Endothelial cell of umbilical vein (primary cell): Measurements from ENCODE around the gene PPFIA1. TPM values are rescaled to one million over a fixed set of nuclear protein-coding genes. Genes with fewer than 3 reads are reported as not detected.

ENCODE experiments used
- BruUV-seq: library from RNA; stranded (reverse); fragments of 400-500 nt; replicated peaks from 2 replicates; lab custom pipeline; 2021; lab: Mats Ljungman, UMichigan
- CTCF ChIA-PET: fragments of 300-600, 350-600 bp; sonication (Branson Sonifier 250); formaldehyde crosslinking; loops from one replicate; lab custom pipeline; 2021; ENCODE audit warnings: antibody characterized with exemption, inconsistent platforms; lab: Charles Lee
- POLR2A ChIA-PET: fragments of 300-600, 350-600 bp; sonication (Branson Sonifier 250); formaldehyde crosslinking; loops from one replicate; lab custom pipeline; 2021; ENCODE audit warnings: antibody characterized with exemption, inconsistent platforms; lab: Charles Lee
- DNase-seq: peaks from one replicate; pipeline ENCODE4 v3.0.0-alpha.2; 2011; ENCODE audit warnings: low read depth, low spot score
- FAIRE-seq: peaks from 2 replicates; lab custom pipeline; 2011; peaks lifted over from hg19 to GRCh38; lab: Jason Lieb, UNC
- H2AFZ ChIP-seq: 2 replicates; pipeline ENCODE4 v1.6.0; 2012; ENCODE audit warnings: low read depth, low read length, control low read depth, inconsistent platforms
- H3K27ac ChIP-seq: 2 replicates; pipeline ENCODE4 v1.5.1; 2011; ENCODE audit warnings: low read depth, mild to moderate bottlenecking, control low read depth, low read length, moderate library complexity; ENCODE audit not compliant: insufficient read depth
- H3K27me3 ChIP-seq, 2 experiments: 2 replicates each; pipeline versions ENCODE4 v1.6.0 to v1.6.1; 2011; ENCODE audit warnings: low read length in 2 of 2, mixed read lengths in 1 of 2; ENCODE audit not compliant: control insufficient read depth in 2 of 2, insufficient read depth in 2 of 2
- H3K36me3 ChIP-seq, 2 experiments: 2 replicates in 1 of 2; 3 replicates in 1 of 2; pipeline ENCODE4 v1.5.1; 2011; ENCODE audit warnings: low read length in 2 of 2, mild to moderate bottlenecking in 1 of 2, moderate library complexity in 1 of 2; ENCODE audit not compliant: control insufficient read depth in 2 of 2, insufficient read depth in 2 of 2; ENCODE audit errors: extremely low read depth in 1 of 2
- H3K4me1 ChIP-seq: 3 replicates; pipeline ENCODE4 v1.5.1; 2011; ENCODE audit warnings: mild to moderate bottlenecking, low read length; ENCODE audit not compliant: control insufficient read depth, insufficient read depth; ENCODE audit errors: extremely low read depth
- H3K4me2 ChIP-seq: 2 replicates; pipeline ENCODE4 v1.6.1; 2011; ENCODE audit warnings: low read length, control low read depth, mixed read lengths; ENCODE audit not compliant: insufficient read depth
- H3K4me3 ChIP-seq, 3 experiments: fragments of 200-600 bp in 1 of 3; sonication (generic), shearing (Covaris generic) in 1 of 3; replicated peaks in 1 of 3; 2 replicates each; pipeline ENCODE4 v1.5.1; 2011 to 2016; ENCODE audit warnings: control low read depth in 3 of 3, low read length in 3 of 3, mild to moderate bottlenecking in 2 of 3, inconsistent platforms in 1 of 3, low read depth in 1 of 3, moderate library complexity in 1 of 3; ENCODE audit not compliant: insufficient read depth in 1 of 3
- H3K79me2 ChIP-seq: 2 replicates; pipeline ENCODE4 v1.6.0; 2012; ENCODE audit warnings: low read length, inconsistent platforms; ENCODE audit not compliant: control insufficient read depth, insufficient read depth
- H3K9ac ChIP-seq: replicated peaks from 2 replicates; pipeline ENCODE3; 2011; ENCODE audit warnings: low read length, control low read depth; ENCODE audit not compliant: insufficient read depth; ENCODE audit errors: extremely low read depth
- H3K9me1 ChIP-seq: replicated peaks from 3 replicates; pipeline ENCODE4 v1.6.0; 2011; ENCODE audit warnings: mild to moderate bottlenecking, low read length; ENCODE audit not compliant: control insufficient read depth, insufficient read depth; ENCODE audit errors: extremely low read depth
- H3K9me3 ChIP-seq: replicated peaks from 2 replicates; pipeline ENCODE4 v1.5.1; 2012; ENCODE audit warnings: low read length, inconsistent platforms; ENCODE audit not compliant: control insufficient read depth, insufficient read depth
- H4K20me1 ChIP-seq: replicated peaks from 2 replicates; pipeline ENCODE3; 2011; ENCODE audit warnings: mild to moderate bottlenecking, low read length; ENCODE audit not compliant: control insufficient read depth, insufficient read depth; ENCODE audit errors: extremely low read depth
- CTCF ChIP-seq, 2 donors: IDR thresholded peaks; 1 replicate in 1 of 2; 2 replicates in 1 of 2; pipeline ENCODE4 v1.5.1; 2011; ENCODE audit warnings: low read length in 2 of 2, mild to moderate bottlenecking in 2 of 2, moderate library complexity in 2 of 2, control low read depth in 1 of 2, inconsistent platforms in 1 of 2, low read depth in 1 of 2; ENCODE audit not compliant: insufficient read depth in 1 of 2; ENCODE audit errors: extremely low read depth in 1 of 2
- EZH2 ChIP-seq: IDR thresholded peaks from 2 replicates; pipeline ENCODE4 v1.6.1; 2012; ENCODE audit warnings: borderline replicate concordance, low read depth, mild to moderate bottlenecking, moderate library complexity, low read length, inconsistent platforms; ENCODE audit not compliant: severe bottlenecking
- FOS ChIP-seq: IDR thresholded peaks from 2 replicates; pipeline ENCODE4 v1.6.1; 2011; ENCODE audit warnings: mild to moderate bottlenecking, low read length, moderate library complexity, borderline replicate concordance; ENCODE audit not compliant: insufficient read depth
- GATA2 ChIP-seq: IDR thresholded peaks from 2 replicates; pipeline ENCODE4 v1.7.0; 2011; ENCODE audit warnings: low read depth, mild to moderate bottlenecking, moderate library complexity, mixed read lengths, low read length; ENCODE audit not compliant: insufficient read length, insufficient read depth
- JUN ChIP-seq: IDR thresholded peaks from 2 replicates; pipeline ENCODE4 v1.6.1; 2011; ENCODE audit warnings: borderline replicate concordance, low read depth; ENCODE audit not compliant: insufficient read length, insufficient read depth
- MAX ChIP-seq: IDR thresholded peaks from 2 replicates; pipeline ENCODE4 v1.6.1; 2011; ENCODE audit not compliant: insufficient read depth, insufficient read length
- MYC ChIP-seq: IDR thresholded peaks from one replicate; pipeline ENCODE4 v1.6.1; 2011; ENCODE audit warnings: mild to moderate bottlenecking, low read depth, low read length
- POLR2A ChIP-seq: IDR thresholded peaks from 2 replicates; pipeline ENCODE4 v1.6.1; 2012; ENCODE audit warnings: low read depth, mild to moderate bottlenecking, control low read depth, low read length
- POLR2AphosphoS5 ChIP-seq: IDR thresholded peaks from 2 replicates; pipeline ENCODE4 v1.6.1; 2012; ENCODE audit warnings: low read depth, mild to moderate bottlenecking, control low read depth, low read length, moderate library complexity; ENCODE audit not compliant: insufficient read depth
- dilution Hi-C: fragments of 300-500 bp; cut with MboI; formaldehyde crosslinking; loops from one replicate; pipeline ENCODE4 v1.15.0; 2019; ENCODE audit warnings: low sequenced_read_pairs; ENCODE audit not compliant: extremely low pct_ligation_motif_present
- intact Hi-C: fragments of 100-400 bp; cut with micrococcal nuclease; formaldehyde crosslinking; loops from one replicate; pipeline ENCODE4 v1.10.0; 2022
- polyA plus RNA-seq, 4 experiments: library from polyadenylated mRNA; depleted of rRNA in 3 of 4; stranded (reverse) in 3 of 4; unstranded in 1 of 4; fragments of >200 nt; gene quantifications; 2 replicates each; pipeline versions ENCODE4 v1.2.1 to v1.2.3, GENCODE V29; 2011 to 2012; ENCODE audit warnings: missing spikeins in 1 of 4
- total RNA-seq: library from RNA; stranded (reverse); gene quantifications from 2 replicates; pipeline ENCODE4 v1.2.3, GENCODE V29; 2021

The PPFIA1 gene
- total and polyA plus RNA-seq, 2 donors (not counting 3 experiments of a cell fraction or from before 2014, with no cell fraction given): 44.3 to 60.9 TPM

GRCh38 chr11:70368961-70369360 lies 98.5 kb downstream of the PPFIA1 start:
- Histone ChIP-seq H3K9ac (no peak overlapping the region), H3K4me1 (peaks cover 13% of the 10 kb centered on the region), H3K4me2 (no peak overlapping the region), H3K4me3 (no peak overlapping the region), H3K79me2 (peaks cover 4% of the 10 kb centered on the region), H3K36me3 (peaks cover 4 to 15% of the 10 kb centered on the region in 2 experiments), H3K9me3 (no peaks in the 10 kb centered on the region), H4K20me1 (peaks cover 3% of the 10 kb centered on the region), H3K9me1 (no peaks in the 10 kb centered on the region), H2AFZ (no peak overlapping the region), H3K27ac (no peak overlapping the region), H3K27me3 (no peaks in the 10 kb centered on the region)
- no TSS peak for BruUV-seq
- FAIRE-seq (no peak), DNase-seq (no peak)
- intact Hi-C loops (no loop called here), dilution Hi-C loops (no loop called here)
- CTCF ChIA-PET: no interaction called here
- POLR2A ChIA-PET: no interaction called here
- TF ChIP-seq POLR2AphosphoS5: no peak
- TF ChIP-seq POLR2A: no peak
- no peak for TF ChIP-seq EZH2
- no peak for TF ChIP-seq MAX
- TF ChIP-seq CTCF (IDR thresholded peaks at IDR 0.05; ENCODE audit: extremely low read depth in 1 of 2, insufficient read depth in 1 of 2, low read depth in 1 of 2, low read length in 2 of 2): no peak
- no peak for TF ChIP-seq MYC
- TF ChIP-seq GATA2: no peak
- TF ChIP-seq JUN: no peak
- no peak for TF ChIP-seq FOS
